Measurements from ENCODE around the gene FAM234B.

Gene FAM234B

GRCh38 chr12:13071305-13072280, 27.4 kb downstream of the FAM234B start:
- intact Hi-C loops (cut with DNase I; ENCODE audit: low total_unique reads) = no loop called here
- DNase-seq = no peak
- H3K4me3 ChIP-seq = no peak overlapping the region
- H3K4me1 ChIP-seq = no peaks in the 10 kb centered on the region
- no peaks in the 10 kb centered on the region for H3K27me3 ChIP-seq
- no peaks in the 10 kb centered on the region for H3K9me3 ChIP-seq
- TF ChIP-seq CTCF (IDR thresholded peaks at IDR 0.05) = no peak
- H3K27ac ChIP-seq = no peak overlapping the region
- H3K36me3 ChIP-seq = peaks cover 18 to 65% (median 25%) of the 10 kb centered on the region in 3 donors

GRCh38 chr12:13073173-13073572, 29.0 kb downstream of the FAM234B start:
- Histone ChIP-seq H3K4me1 (no peaks in the 10 kb centered on the region), H3K36me3 (peaks cover 18 to 54% (median 28%) of the 10 kb centered on the region in 3 donors), H3K27me3 (no peaks in the 10 kb centered on the region), H3K4me3 (no peak overlapping the region), H3K27ac (no peak overlapping the region), H3K9me3 (no peaks in the 10 kb centered on the region)
- intact Hi-C loops (cut with DNase I; ENCODE audit: low total_unique reads) = no loop called here
- TF ChIP-seq CTCF (IDR thresholded peaks at IDR 0.05) = no peak
- DNase-seq = no peak

DNA sequence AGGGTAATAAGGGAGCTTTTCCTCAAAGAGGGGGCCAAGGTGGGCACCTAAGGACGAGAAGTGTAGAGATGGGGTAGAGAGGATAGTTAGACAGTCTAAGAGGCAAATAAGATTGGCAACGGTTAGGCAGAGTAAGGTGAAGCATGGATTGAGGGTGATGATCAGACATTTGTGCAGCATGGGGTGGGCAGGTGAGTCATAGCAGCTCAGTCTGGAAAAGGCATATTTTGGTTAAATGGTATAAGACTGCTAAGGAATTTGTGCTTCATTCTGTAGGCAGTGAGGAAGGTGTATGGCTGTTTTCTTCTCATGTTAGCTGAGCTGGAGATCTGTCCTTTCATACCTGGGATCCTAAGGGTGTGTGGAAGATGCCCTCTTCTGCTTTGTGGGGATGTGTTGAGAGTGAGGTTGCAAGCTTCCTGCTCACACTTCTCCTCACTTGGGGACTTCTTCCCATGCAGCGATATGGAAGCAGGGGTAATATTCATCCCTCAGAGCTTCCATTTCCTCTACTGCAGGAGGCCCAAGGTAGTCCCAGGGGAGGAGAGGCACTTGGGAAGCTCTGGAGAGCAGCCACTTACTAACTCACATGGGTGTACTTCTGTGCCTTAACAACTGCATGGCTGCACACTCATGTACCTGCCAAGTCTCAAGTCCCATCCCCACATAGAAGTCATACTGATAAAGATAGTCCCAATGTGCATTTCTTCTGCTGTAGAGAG, 30.4 kb downstream of the FAM234B start:
- H3K9me3 ChIP-seq = no peaks in the 10 kb centered on the region
- peaks cover 17 to 44% (median 17%) of the 10 kb centered on the region in 3 donors for H3K36me3 ChIP-seq
- no peak overlapping the region for H3K4me3 ChIP-seq
- no peaks in the 10 kb centered on the region for H3K4me1 ChIP-seq
- H3K27ac ChIP-seq = no peak overlapping the region
- H3K27me3 ChIP-seq = no peaks in the 10 kb centered on the region
- intact Hi-C loops (cut with DNase I; ENCODE audit: low total_unique reads) = no loop called here
- no peak for DNase-seq
- no peak for TF ChIP-seq CTCF (IDR thresholded peaks at IDR 0.05)

GRCh38 chr12:13075118-13075480, 30.9 kb downstream of the FAM234B start:
- no peak for TF ChIP-seq CTCF (IDR thresholded peaks at IDR 0.05)
- no peaks in the 10 kb centered on the region for H3K4me1 ChIP-seq
- H3K36me3 ChIP-seq = peaks cover 17 to 47% (median 23%) of the 10 kb centered on the region in 3 donors
- H3K27ac ChIP-seq = no peak overlapping the region
- intact Hi-C loops (cut with DNase I; ENCODE audit: low total_unique reads) = no loop called here
- H3K9me3 ChIP-seq = no peaks in the 10 kb centered on the region
- no peak overlapping the region for H3K4me3 ChIP-seq
- no peaks in the 10 kb centered on the region for H3K27me3 ChIP-seq
- no peak for DNase-seq

DNA sequence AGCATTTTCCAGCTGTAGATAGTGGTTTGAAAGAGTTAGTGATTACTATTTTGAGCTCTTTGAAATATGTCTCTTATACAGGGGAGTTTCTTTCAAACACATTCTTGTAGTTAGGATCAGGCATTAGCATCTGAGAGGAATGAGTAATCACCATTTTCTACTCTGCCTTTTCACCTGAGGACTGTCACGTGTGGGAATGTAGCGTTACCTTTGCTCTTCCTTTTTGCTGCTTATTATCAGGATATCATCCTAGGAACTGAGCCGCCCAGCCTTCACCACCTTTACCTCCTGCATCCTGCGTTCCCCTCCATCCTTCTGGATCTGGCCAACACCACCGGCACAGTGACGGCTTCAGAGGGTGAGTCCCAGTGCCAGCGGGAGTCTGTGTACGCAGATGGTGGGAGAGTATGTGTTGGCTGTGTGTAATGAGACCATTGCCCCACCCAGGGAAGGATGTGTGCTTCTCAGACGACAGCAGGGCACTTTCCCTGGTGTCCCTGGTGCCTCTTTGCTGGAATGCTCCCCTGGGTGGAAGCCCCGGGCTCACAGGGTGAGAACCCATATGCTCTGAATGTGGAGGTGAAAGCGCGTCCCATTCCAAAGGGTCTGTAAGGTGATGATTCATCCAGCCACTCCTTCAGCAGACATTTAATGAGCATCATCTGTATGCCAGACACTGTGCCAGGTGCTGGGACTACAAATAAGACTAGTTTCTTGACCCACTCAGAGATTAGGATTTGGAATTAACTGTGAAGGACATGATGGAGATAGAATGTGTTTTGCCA, 31.8 kb downstream of the FAM234B start:
- no peaks in the 10 kb centered on the region for H3K9me3 ChIP-seq
- no peak overlapping the region for H3K27ac ChIP-seq
- no peaks in the 10 kb centered on the region for H3K4me1 ChIP-seq
- peaks cover 17 to 51% (median 30%) of the 10 kb centered on the region in 3 donors for H3K36me3 ChIP-seq
- TF ChIP-seq CTCF (IDR thresholded peaks at IDR 0.05) = no peak
- DNase-seq = no peak
- intact Hi-C loops (cut with DNase I; ENCODE audit: low total_unique reads) = no loop called here
- no peaks in the 10 kb centered on the region for H3K27me3 ChIP-seq
- H3K4me3 ChIP-seq = no peak overlapping the region
